Esophagus muscularis mucosa (tissue), 4 donors: ENCODE data around the gene PCDHGA2. TPM values are rescaled to one million over a fixed set of nuclear protein-coding genes. Genes with fewer than 3 reads are reported as not detected.

Source experiments
- DNase-seq: peaks from one replicate; pipeline ENCODE4 v3.0.0-alpha.2; 2017; ENCODE audit errors: extremely low spot score
- H3K27ac ChIP-seq, 4 donors: fragments of 200-600 bp; sonication (generic); replicated peaks in 1 of 4; 1 replicate in 3 of 4; 2 replicates in 1 of 4; pipeline ENCODE4 v1.5.1; 2016 to 2019; ENCODE audit warnings: mild to moderate bottlenecking in 1 of 4
- H3K27me3 ChIP-seq, 4 donors: fragments of 200-600 bp; sonication (generic); one replicate each; pipeline versions ENCODE4 v1.5.1 to v1.6.0; 2016 to 2019
- H3K36me3 ChIP-seq, 4 donors: fragments of 200-600 bp; sonication (generic); one replicate each; pipeline ENCODE4 v1.5.1; 2016 to 2019
- H3K4me1 ChIP-seq, 4 donors: fragments of 200-600 bp; sonication (generic); one replicate each; pipeline ENCODE4 v1.5.1; 2016 to 2019
- H3K4me3 ChIP-seq, 4 donors: fragments of 200-600 bp; sonication (generic); 1 replicate in 2 of 4; 2 replicates in 2 of 4; pipeline ENCODE4 v1.5.1; 2016 to 2019; ENCODE audit warnings: mild to moderate bottlenecking in 4 of 4, moderate library complexity in 1 of 4
- H3K9me3 ChIP-seq, 4 donors: fragments of 200-600 bp; sonication (generic); 1 replicate in 3 of 4; 2 replicates in 1 of 4; pipeline ENCODE4 v1.5.1; 2016 to 2019
- EP300 ChIP-seq: sonication (generic); formaldehyde crosslinking; IDR thresholded peaks from one replicate; pipeline ENCODE4 v1.6.1; 2017; ENCODE audit warnings: antibody characterized with exemption
- POLR2A ChIP-seq: fragments of 450-650 bp; IDR thresholded peaks from one replicate; pipeline ENCODE4 v1.6.1; 2017; ENCODE audit warnings: antibody characterized with exemption, moderate library complexity, mild to moderate bottlenecking, low read depth
- POLR2AphosphoS5 ChIP-seq, 2 donors: sonication (generic); formaldehyde crosslinking; IDR thresholded peaks; one replicate each; pipeline ENCODE4 v1.6.1; 2017; ENCODE audit warnings: antibody characterized with exemption in 2 of 2
- WGBS: methylation state at CpG from one replicate; pipeline ENCODE4 v1.1.5; 2018; 5-methylcytosine and 5-hydroxymethylcytosine counted together
- intact Hi-C: fragments of 100-400 bp; cut with DNase I; formaldehyde crosslinking; loops from one replicate; pipeline ENCODE4 v1.15.1; 2023
- total RNA-seq, 4 donors: library from RNA; depleted of rRNA; stranded (reverse); fragments of >200 nt; gene quantifications; one replicate each; pipeline versions ENCODE4 v1.1.0 to v1.2.1, GENCODE V29; 2016
- TF ChIP-seq, protein P1 (sequence below), 3 experiments: fragments of 200-600 bp in 2 of 3; fragments of 450-650 bp in 1 of 3; sonication (generic) in 2 of 3; IDR thresholded peaks; one replicate each; pipeline ENCODE4 v1.5.1; 2017 to 2019; ENCODE audit warnings: antibody characterized with exemption in 3 of 3, mild to moderate bottlenecking in 2 of 3, moderate library complexity in 1 of 3

PCDHGA2 gene
- total RNA-seq, 4 donors from 2014 or later = 2.5 to 5.4 (median 4.0) TPM

GRCh38 chr5:141362719-141363118, 24.2 kb downstream of the PCDHGA2 start:
- peaks cover 5 to 100% (median 98%) of the 10 kb centered on the region in 4 donors for H3K9me3 ChIP-seq
- intact Hi-C loops = no loop called here
- TF ChIP-seq EP300 (no peak), POLR2A (no peak), POLR2AphosphoS5 (IDR thresholded peaks at IDR 0.05) (no peak)
- TF ChIP-seq, protein P1, sequence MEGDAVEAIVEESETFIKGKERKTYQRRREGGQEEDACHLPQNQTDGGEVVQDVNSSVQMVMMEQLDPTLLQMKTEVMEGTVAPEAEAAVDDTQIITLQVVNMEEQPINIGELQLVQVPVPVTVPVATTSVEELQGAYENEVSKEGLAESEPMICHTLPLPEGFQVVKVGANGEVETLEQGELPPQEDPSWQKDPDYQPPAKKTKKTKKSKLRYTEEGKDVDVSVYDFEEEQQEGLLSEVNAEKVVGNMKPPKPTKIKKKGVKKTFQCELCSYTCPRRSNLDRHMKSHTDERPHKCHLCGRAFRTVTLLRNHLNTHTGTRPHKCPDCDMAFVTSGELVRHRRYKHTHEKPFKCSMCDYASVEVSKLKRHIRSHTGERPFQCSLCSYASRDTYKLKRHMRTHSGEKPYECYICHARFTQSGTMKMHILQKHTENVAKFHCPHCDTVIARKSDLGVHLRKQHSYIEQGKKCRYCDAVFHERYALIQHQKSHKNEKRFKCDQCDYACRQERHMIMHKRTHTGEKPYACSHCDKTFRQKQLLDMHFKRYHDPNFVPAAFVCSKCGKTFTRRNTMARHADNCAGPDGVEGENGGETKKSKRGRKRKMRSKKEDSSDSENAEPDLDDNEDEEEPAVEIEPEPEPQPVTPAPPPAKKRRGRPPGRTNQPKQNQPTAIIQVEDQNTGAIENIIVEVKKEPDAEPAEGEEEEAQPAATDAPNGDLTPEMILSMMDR (IDR thresholded peaks at IDR 0.05) = no peak
- no peaks in the 10 kb centered on the region for H3K4me1 ChIP-seq
- H3K4me3 ChIP-seq = no peak overlapping the region
- H3K27me3 ChIP-seq = peaks cover 0 to 43% (median 0%) of the 10 kb centered on the region in 4 donors
- H3K36me3 ChIP-seq = no peaks in the 10 kb centered on the region
- no peak for DNase-seq
- H3K27ac ChIP-seq = no peak overlapping the region

DNA sequence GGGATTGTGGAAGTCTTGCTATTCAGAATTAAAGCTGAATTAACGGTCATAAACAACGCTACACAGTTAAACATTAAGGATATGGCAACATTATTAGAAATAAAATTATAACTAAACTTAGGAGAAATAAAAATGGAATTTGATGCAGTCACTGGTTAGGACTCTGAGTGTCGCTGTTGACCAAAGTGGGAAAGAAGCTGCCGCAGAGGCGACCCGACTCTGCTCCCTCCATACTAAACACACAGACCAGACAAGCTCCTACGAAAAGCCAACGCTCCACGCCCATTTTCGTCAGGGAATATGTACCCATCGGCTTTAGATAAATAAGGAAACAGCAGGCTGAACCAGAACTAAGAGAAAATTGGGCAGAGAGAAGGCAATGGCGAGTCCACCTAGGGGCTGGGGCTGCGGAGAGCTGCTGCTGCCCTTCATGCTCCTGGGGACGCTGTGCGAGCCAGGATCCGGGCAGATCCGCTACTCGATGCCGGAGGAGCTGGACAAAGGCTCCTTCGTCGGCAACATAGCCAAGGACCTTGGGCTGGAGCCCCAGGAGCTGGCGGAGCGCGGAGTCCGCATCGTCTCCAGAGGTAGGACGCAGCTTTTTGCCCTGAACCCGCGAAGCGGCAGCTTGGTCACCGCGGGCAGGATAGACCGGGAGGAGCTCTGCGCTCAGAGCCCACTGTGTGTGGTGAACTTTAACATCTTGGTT, 25.5 kb downstream of the PCDHGA2 start, which contains the start of gene PCDHGA5:
Gene PCDHGA5, plus strand, starts transcription at position 211 of the 709 bp plus-strand sequence. Its CDS starts 169 bp downstream, at position 380.
- intact Hi-C loops = no loop called here
- no peak within 1 kb of the TSS for H3K27ac ChIP-seq
- H3K27me3 ChIP-seq = peaks cover 0 to 43% (median 0%) of the 10 kb centered on the region in 4 donors
- no peaks in the 10 kb centered on the region for H3K4me1 ChIP-seq
- DNase-seq = no peak
- no peaks in the 10 kb centered on the region for H3K36me3 ChIP-seq
- TF ChIP-seq EP300 (no peak), POLR2AphosphoS5 (IDR thresholded peaks at IDR 0.05) (no peak), POLR2A (no peak)
- TF ChIP-seq, protein P1 (IDR thresholded peaks at IDR 0.05) = peak in 1 of 3 experiments; percentile 3
- 19% methylated on average over 31 of the region's 34 CpGs for WGBS
- peaks cover 5 to 100% (median 97%) of the 10 kb centered on the region in 4 donors for H3K9me3 ChIP-seq
- peak within 1 kb of the TSS; percentile 14 to 31 (median 28) for H3K4me3 ChIP-seq

- intact Hi-C loops = no loop called here
- H3K36me3 ChIP-seq = no peaks in the 10 kb centered on the region
- no peak overlapping the region for H3K4me3 ChIP-seq
- no peaks in the 10 kb centered on the region for H3K4me1 ChIP-seq
- TF ChIP-seq EP300 (no peak), POLR2A (no peak), POLR2AphosphoS5 (IDR thresholded peaks at IDR 0.05) (no peak)
- TF ChIP-seq, protein P1 (IDR thresholded peaks at IDR 0.05) = no peak
- H3K27me3 ChIP-seq = peaks cover 0 to 38% (median 0%) of the 10 kb centered on the region in 4 donors
- H3K27ac ChIP-seq = no peak overlapping the region
- WGBS = 46% methylated on average over 16 of the region's 46 CpGs
- peaks cover 9 to 100% (median 97%) of the 10 kb centered on the region in 4 donors for H3K9me3 ChIP-seq
- DNase-seq = no peak
Observed at GRCh38 chr5:141366016-141366896, 27.7 kb downstream of the PCDHGA2 start.

DNA sequence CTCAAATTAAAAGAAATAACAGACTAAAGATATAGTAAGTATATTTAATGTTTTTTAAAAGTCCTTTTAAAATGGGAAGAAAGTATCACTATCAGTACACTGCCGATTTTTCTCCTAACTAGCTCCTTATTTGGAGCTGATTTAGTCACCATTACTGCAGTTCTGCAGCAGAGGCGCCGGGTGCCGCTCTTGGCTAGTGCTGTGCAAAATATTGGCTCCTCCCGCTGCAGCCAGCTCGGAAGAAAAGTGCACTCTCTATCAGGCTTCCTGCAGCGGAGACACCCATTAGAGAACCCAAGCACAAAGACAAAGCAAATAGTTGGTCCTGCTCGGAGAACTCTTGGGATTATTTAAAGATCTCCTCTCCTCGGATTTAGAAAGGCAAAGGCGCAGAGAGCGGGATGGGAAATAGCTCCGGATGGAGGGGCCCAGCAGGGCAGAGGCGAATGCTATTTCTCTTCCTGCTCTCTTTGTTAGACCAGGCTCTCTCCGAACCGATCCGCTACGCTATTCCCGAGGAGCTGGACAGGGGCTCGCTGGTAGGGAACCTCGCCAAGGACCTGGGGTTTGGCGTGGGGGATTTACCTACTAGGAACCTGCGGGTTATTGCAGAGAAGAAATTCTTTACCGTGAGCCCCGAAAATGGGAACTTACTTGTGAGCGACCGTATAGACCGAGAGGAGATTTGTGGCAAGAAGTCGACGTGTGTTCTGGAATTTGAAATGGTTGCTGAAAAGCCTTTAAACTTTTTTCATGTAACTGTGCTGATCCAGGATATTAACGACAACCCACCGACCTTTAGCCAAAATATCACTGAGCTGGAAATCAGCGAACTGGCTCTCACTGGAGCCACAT, 31.7 kb downstream of the PCDHGA2 start, which contains the start of gene PCDHGB3:
Gene PCDHGB3, plus strand, starts transcription at position 249 of the 855 bp plus-strand sequence. Its CDS starts 153 bp downstream, at position 402.
- Histone ChIP-seq H3K9me3 (peaks cover 18 to 100% (median 100%) of the 10 kb centered on the region in 4 donors), H3K4me3 (peak within 1 kb of the TSS in 3 of 4 donors; percentile 6 to 40 (median 22)), H3K27ac (no peak within 1 kb of the TSS), H3K27me3 (peaks cover 0 to 13% (median 0%) of the 10 kb centered on the region in 4 donors), H3K4me1 (peaks cover 0 to 7% (median 0%) of the 10 kb centered on the region in 4 donors), H3K36me3 (no peaks in the 10 kb centered on the region)
- no peak for DNase-seq
- no peak for TF ChIP-seq POLR2AphosphoS5 (IDR thresholded peaks at IDR 0.05)
- TF ChIP-seq, protein P1 (IDR thresholded peaks at IDR 0.05) = peak in 2 of 3 experiments; percentile 20 to 22
- WGBS = 24% methylated on average over 32 of the region's 32 CpGs
- intact Hi-C loops = no loop called here
